ENCODE data around the gene MCMBP.
A peak's percentile ranks its signal among the peaks of the same experiment; 100 is the strongest.
"Not testable (repeated sequence)": the region's sequence is repeated elsewhere in the genome, so short reads cannot be mapped to it uniquely, and the experiment has no call there.

MCMBP gene

DNA sequence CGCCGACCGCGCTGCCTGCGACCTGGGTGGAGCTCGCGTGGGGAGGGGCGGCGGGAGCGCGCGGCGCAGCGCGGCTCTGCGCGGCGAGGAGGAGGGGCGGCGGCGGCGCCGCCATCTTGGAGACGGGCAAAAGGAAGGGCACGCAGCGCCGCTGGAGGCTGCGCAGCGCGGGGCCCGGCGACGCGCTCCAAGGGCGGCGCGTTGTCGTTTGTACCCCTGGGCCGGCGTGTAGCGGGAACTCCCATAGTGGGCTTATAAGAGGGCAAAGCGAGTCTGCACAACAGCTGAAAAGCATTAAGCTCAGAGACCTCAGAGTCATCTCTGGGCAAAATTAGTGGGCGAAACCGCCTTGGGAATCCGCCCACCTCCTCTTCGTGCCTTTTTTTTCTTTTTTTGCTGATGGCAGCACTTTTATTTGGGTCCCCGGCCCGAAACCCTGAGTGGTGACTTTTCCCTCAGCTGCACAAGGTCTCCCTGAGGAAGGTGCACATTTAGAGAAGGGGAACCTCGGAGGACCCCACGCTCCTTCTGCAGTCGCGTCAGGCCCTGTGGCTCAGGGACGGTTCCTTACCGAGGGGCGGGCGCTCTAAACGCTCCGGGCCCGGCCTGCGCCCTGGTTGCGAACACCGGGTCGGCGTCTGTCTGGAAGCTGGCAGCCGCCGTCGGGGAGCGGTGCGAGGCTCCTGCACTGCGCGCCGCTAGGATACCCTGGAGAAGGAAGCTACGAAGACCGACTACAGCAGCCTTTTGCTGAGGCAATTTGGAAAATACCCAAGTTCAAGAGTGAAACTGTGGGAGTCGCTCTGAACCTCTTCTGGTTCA, 428 bp upstream of the MCMBP start:
- peak; percentile 91 for DNase-seq

GRCh38 chr10:119871881-119872609, 598 bp downstream of the MCMBP start:
- DNase-seq, result peak; percentile 61

DNA sequence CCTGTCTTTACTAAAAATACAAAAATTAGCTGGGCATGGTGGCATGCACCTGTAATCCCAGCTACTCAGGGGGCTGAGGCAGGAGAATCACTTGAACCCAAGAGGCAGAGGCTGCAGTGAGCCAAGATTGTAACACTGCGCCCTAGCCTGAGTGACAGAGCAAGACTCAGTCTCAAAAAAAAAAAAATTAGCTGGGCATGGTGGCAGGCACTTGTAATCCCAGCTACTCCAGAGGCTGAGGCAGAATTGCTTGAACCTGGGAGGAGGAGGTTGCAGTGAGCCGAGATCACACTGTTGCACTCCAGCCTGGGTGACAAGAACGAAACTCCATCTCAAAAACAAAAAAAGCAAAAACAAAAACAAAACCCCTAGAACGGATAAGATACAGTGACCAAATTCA, 3.2 kb downstream of the MCMBP start:
- not testable (repeated sequence) for DNase-seq

DNA sequence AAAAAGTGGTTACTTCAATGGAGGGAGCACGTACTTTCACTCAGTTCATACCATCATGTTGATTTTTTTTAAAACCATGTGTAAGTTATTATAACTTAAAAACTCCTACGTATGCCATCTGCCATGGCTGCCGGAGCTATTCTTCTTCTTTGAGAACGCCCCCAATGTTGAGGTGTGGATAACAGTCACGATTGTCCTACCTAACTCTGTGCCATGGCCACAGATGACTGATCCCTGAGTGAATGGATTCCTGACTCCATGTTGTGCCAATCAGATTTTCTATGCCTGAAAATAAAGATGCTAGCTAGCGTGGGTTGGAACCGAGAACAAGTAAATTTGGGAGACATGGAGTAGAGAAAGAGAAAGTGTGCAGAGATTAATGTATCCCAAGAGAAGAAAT, 5.3 kb downstream of the MCMBP start:
- DNase-seq, result no peak

DNA sequence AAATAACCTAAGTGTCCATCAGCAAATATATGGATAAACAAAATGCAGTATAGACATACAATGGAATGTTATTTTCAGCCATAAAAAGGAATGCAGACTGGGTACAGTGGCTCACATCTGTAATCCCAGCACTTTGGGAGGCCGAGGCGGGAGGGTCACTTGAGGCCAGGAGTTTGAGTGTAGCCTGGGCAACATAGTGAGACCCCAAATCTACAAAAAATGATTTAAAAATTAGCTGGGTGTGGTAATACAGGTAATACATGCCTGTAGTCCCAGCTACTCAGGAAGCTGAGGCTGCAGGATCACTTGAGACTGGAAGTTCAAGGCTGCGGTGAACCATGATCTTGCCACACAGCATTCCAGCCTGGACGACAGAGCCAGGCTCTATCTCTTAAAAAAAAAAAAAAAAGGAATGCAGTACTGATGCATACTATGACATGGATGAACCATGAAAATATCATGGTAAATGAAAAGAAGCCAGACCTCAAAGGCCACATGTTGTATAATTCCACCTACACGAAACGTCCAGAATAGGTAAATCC, 6.9 kb downstream of the MCMBP start:
- no peak for DNase-seq

- DNase-seq, result no peak
Measured at GRCh38 chr10:119863951-119864565, 8.6 kb downstream of the MCMBP start.

GRCh38 chr10:119862524-119862923, 10.1 kb downstream of the MCMBP start:
- DNase-seq, result no peak

- DNase-seq, result no peak
Measured at GRCh38 chr10:119860866-119861607, 11.6 kb downstream of the MCMBP start.

DNA sequence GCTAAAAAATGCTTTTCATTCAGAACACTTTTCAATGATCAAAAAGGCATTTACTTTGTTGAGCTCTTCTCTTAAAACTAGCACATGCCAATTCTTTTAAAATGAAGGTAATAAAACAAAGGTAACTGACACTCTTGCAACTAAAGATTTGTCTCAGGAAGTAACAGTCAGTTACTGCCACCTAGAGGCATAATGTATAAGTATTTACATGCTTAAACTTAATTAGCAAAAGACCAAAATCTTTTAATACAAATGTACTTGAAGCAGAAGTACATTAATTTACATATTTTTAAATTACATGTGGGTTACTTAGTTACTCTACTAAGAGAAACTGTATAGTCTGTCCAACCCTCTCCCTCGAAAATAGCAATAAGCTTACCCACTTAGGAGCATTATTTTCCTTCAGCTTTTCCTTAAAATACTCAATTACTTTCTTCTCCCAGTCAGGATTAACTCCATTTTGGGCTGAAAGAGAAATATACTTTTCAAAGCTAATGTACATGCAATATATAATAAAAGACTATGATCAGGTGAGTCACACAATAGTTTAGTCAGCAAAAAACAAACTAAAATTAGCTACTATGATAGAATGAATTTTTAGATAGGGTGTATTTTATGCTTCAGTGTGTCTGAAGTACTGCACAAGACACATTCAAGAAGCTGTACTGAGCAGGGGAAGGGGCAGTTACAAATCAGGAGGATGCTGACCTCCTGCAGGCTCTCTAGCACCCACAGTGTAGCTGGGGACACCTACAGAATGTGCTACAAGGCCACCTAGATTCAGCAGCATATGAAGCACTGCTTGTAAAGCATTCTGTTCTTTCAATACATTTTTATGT, 13.0 kb downstream of the MCMBP start:
- DNase-seq, result no peak

GRCh38 chr10:119858063-119858462, 14.6 kb downstream of the MCMBP start:
- DNase-seq, result no peak

DNA sequence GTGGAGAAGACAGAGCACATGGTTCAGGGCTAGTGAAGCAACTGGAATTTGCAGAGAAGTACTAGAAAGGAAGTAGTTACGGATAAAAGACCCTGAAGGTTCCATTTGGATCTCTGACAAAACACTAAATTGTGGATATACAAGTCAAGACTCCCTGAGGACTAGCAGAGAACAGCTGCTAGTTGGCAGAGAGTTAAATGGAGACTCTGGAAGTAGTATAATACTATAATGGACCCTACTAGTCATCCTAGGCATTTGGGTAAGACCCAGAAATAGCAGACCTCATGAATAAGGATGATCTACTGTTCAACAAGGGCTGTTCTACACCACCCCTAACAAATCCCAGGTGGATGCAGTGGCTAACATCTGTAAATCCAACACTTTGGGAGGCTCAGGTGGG, 19.1 kb downstream of the MCMBP start:
- DNase-seq, result no peak

GRCh38 chr10:119852822-119853221, 19.8 kb downstream of the MCMBP start:
- no peak for DNase-seq

GRCh38 chr10:119852277-119852676, 20.4 kb downstream of the MCMBP start:
- no peak for DNase-seq

- DNase-seq, result no peak
Measured at GRCh38 chr10:119849944-119850343, 22.7 kb downstream of the MCMBP start.

- no peak for DNase-seq
Measured at GRCh38 chr10:119849031-119849789, 23.4 kb downstream of the MCMBP start.

DNA sequence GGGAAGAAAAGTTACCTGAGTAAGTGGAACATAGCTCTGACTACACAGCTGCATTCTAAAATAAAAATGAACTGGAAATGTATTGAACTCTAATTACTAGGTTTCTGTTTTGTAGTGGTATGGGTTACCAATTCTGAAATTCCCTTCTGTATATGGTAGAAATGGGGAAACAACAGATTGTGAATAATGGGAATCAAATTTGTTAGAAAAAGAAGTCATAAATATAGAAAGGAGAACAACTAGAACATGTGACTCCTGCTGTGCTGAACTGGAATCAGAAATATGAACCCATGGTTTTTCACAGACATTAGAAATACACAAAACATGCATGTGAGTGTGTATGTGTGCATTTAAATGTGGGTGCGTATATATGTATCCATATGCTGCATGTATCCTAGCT, 27.0 kb downstream of the MCMBP start:
- no peak for DNase-seq

DNA sequence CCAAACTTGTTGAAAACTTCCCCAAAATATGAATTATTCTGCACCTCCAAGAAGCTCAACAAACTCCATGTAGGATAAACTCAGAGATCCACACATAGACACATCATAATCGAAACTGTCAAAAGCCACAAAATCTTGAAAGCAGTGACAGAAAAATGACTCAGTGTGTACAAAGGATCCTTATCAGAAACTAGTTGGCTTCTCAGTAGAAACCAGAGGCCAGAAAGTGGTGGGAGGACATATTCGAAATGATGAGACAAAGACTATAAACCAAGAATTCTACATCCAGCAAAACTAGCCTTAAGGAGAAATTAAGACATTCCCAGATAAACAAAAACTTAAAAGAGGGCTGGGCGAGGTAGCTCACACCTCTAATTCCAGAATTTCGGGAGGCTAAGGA, 38.5 kb downstream of the MCMBP start:
- DNase-seq, result no peak

DNA sequence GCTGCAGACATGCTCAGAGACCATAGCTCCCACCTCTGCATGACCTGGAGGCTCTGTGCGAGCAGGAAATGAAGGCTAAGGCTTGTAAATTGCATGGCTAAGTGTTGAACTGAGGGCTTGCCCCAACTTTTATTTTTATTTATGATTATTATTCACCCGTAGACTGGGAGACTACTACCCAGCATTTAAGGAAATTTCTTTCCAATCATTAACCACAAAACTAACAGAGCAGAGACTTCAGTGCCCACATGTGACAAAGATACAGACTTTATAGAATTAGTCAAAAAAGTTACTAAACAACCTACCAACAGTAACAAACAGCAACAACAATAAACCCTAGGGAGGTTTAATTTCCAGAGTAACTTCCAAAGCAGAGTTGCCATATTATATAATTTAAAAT, 39.7 kb downstream of the MCMBP start:
- no peak for DNase-seq

- DNase-seq, result no peak
Measured at GRCh38 chr10:119831656-119832055, 41.0 kb downstream of the MCMBP start.

DNA sequence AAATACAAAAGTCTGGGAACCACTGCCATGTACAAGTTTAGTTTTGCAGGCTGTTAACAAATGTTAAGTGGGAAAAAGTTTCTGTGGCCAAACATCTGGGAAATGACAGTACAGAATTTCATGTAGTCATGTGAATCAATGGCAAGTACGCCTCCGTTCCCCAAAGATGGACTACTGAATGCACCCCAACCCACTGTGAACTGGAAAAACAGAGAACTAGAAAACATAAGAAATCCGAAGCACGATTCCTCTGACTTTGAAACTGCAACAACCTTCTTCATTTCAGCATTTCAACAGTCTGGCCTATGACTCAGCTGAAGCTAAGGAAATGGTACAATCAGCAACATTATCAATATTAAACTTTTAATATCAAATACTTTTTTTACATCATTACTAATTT, 41.8 kb downstream of the MCMBP start:
- DNase-seq, result no peak

DNA sequence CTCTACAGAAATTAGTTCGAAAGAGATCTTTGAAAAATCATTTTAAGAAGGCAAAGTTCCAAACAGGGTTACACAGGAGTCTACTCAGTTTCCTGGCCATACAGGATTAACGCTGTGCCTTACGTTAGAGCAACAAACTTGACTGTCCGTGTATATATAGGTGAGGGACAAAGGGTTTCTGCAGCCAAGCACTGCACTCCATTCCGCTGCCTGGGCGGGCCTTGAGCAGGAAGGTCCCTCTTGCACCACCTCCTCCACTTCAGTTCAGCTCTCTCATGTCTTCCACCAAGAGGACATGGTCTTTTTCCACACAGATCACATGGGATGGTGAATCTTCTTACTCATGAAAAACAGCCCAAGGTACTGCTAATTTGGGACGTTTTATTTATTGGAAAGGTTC, 43.2 kb downstream of the MCMBP start:
- no peak for DNase-seq
